ENCODE results near the gene CADPS2.

CADPS2 gene

GRCh38 chr7:122626785-122627184, 259.5 kb downstream of the CADPS2 start:
- H3K27ac ChIP-seq = no peak overlapping the region
- TF ChIP-seq CTCF (conservative IDR thresholded peaks at IDR 0.05) = no peak

GRCh38 chr7:122622682-122623081, 263.6 kb downstream of the CADPS2 start:
- TF ChIP-seq CTCF (conservative IDR thresholded peaks at IDR 0.05) = no peak
- H3K27ac ChIP-seq = no peak overlapping the region

GRCh38 chr7:122619664-122620063, 266.6 kb downstream of the CADPS2 start:
- no peak for TF ChIP-seq CTCF (conservative IDR thresholded peaks at IDR 0.05)
- H3K27ac ChIP-seq = no peak overlapping the region

- TF ChIP-seq CTCF (conservative IDR thresholded peaks at IDR 0.05) = no peak
- no peak overlapping the region for H3K27ac ChIP-seq
These were observed 267.6 kb downstream of the CADPS2 start for GRCh38 chr7:122618585-122619189.

- no peak for TF ChIP-seq CTCF (conservative IDR thresholded peaks at IDR 0.05)
- no peak overlapping the region for H3K27ac ChIP-seq
These were observed 269.3 kb downstream of the CADPS2 start for GRCh38 chr7:122616951-122617350.

GRCh38 chr7:122605929-122606328, 280.3 kb downstream of the CADPS2 start:
- H3K27ac ChIP-seq = no peak overlapping the region
- TF ChIP-seq CTCF (conservative IDR thresholded peaks at IDR 0.05) = no peak

- no peak overlapping the region for H3K27ac ChIP-seq
- no peak for TF ChIP-seq CTCF (conservative IDR thresholded peaks at IDR 0.05)
These were observed 282.0 kb downstream of the CADPS2 start for GRCh38 chr7:122604251-122604650.
